Large intestine (tissue), 12 donors: ENCODE results near the gene STAT5A. TPM values are rescaled to one million over a fixed set of nuclear protein-coding genes. Genes with fewer than 3 reads are reported as not detected.
"Not testable (repeated sequence)": the region's sequence is repeated elsewhere in the genome, so short reads cannot be mapped to it uniquely, and the experiment has no call there.

Experiments used
- DNase-seq, 2 donors: peaks; one replicate each; pipeline versions ENCODE4 v3.0.0 to v3.0.0-alpha.2; 2013
- H3K27ac ChIP-seq: one replicate; pipeline ENCODE4 v1.5.1; 2013; ENCODE audit warnings: low read length
- H3K27me3 ChIP-seq: 2 replicates; pipeline ENCODE4 v1.6.1; 2013; ENCODE audit warnings: low read length; ENCODE audit not compliant: control insufficient read depth, insufficient read depth
- H3K36me3 ChIP-seq: 2 replicates; pipeline ENCODE4 v1.6.1; 2013; ENCODE audit warnings: low read length; ENCODE audit not compliant: control insufficient read depth, insufficient read depth
- H3K4me1 ChIP-seq: one replicate; pipeline ENCODE4 v1.6.1; 2013; ENCODE audit warnings: low read length; ENCODE audit not compliant: control insufficient read depth, insufficient read depth
- H3K4me3 ChIP-seq: one replicate; pipeline ENCODE4 v1.5.1; 2013; ENCODE audit warnings: low read length
- H3K9me3 ChIP-seq: one replicate; pipeline ENCODE4 v1.6.1; 2013; ENCODE audit warnings: mild to moderate bottlenecking, low read depth, low read length, moderate library complexity; ENCODE audit not compliant: control insufficient read depth
- WGBS: methylation state at CpG from one replicate; pipeline ENCODE4 v1.1.5; 2013; ENCODE audit warnings: low lambda C conversion rate; ENCODE audit not compliant: insufficient coverage; 5-methylcytosine and 5-hydroxymethylcytosine counted together
- long read RNA-seq, 11 donors: transcript quantifications; one replicate each; lab custom pipeline, GENCODE V29; 2026
- polyA plus RNA-seq: library from polyadenylated mRNA; unstranded; fragments of 120-200 nt; gene quantifications from one replicate; pipeline ENCODE4 v1.2.1, GENCODE V29; 2013

STAT5A gene
- polyA plus RNA-seq: 14.2 TPM
- long read RNA-seq, donor 1, partial matches to known transcripts: 0 of 1 reads
- long read RNA-seq, donor 1, other reads (novel, unspliced or antisense): 0 of 1 reads
- long read RNA-seq, donor 2, partial matches to known transcripts: 59 of 68 reads
- long read RNA-seq, donor 2, other reads (novel, unspliced or antisense): 8 of 68 reads
- long read RNA-seq, donor 3: 0 reads
- long read RNA-seq, donor 4: 0 reads
- long read RNA-seq, donor 5: 0 reads
- long read RNA-seq, donor 6, partial matches to known transcripts: 0 of 2 reads
- long read RNA-seq, donor 6, other reads (novel, unspliced or antisense): 0 of 2 reads
- long read RNA-seq, donor 7: 0 reads
- long read RNA-seq, donor 8, partial matches to known transcripts: 40 of 42 reads
- long read RNA-seq, donor 8, other reads (novel, unspliced or antisense): 0 of 42 reads
- long read RNA-seq, donor 9, partial matches to known transcripts: 0 of 2 reads
- long read RNA-seq, donor 9, other reads (novel, unspliced or antisense): 0 of 2 reads
- long read RNA-seq, donor 10, partial matches to known transcripts: 0 of 6 reads
- long read RNA-seq, donor 10, other reads (novel, unspliced or antisense): 0 of 6 reads
- long read RNA-seq, donor 11, partial matches to known transcripts: 0 of 1 reads
- long read RNA-seq, donor 11, other reads (novel, unspliced or antisense): 0 of 1 reads

- DNase-seq: peak; percentile 85 to 91
- H3K9me3 ChIP-seq: peaks cover 2% of the 10 kb centered on the region
- H3K4me3 ChIP-seq: peak within 1 kb of the TSS; percentile 44
- peaks cover 17% of the 10 kb centered on the region for H3K4me1 ChIP-seq
- WGBS: no CpG with 5 or more reads among the region's 88 CpGs
- no peak within 1 kb of the TSS for H3K27ac ChIP-seq
- no peaks in the 10 kb centered on the region for H3K27me3 ChIP-seq
- H3K36me3 ChIP-seq: peaks cover 3% of the 10 kb centered on the region
These were observed at the start of gene STAT5A for GRCh38 chr17:42287977-42288802. Gene STAT5A (plus strand): TSS chr17:42288498. CDS start chr17:42289412, 914 bp downstream.

- not testable (repeated sequence) for H3K27me3 ChIP-seq, H3K9me3 ChIP-seq, H3K36me3 ChIP-seq, H3K27ac ChIP-seq, H3K4me3 ChIP-seq, DNase-seq, H3K4me1 ChIP-seq
- WGBS: 80% methylated on average over 2 of the region's 7 CpGs
These were observed 48.7 kb upstream of the STAT5A start for GRCh38 chr17:42239576-42239975.

GRCh38 chr17:42240201-42240600, 48.1 kb upstream of the STAT5A start:
- H3K4me1 ChIP-seq: no peaks in the 10 kb centered on the region
- no peak for DNase-seq
- no peak overlapping the region for H3K4me3 ChIP-seq
- WGBS: 96% methylated on average over 4 of the region's 5 CpGs
- no peaks in the 10 kb centered on the region for H3K27me3 ChIP-seq
- no peaks in the 10 kb centered on the region for H3K9me3 ChIP-seq
- H3K36me3 ChIP-seq: no peaks in the 10 kb centered on the region
- H3K27ac ChIP-seq: no peak overlapping the region

- H3K27ac ChIP-seq, H3K9me3 ChIP-seq, H3K36me3 ChIP-seq, H3K27me3 ChIP-seq, H3K4me3 ChIP-seq, DNase-seq, H3K4me1 ChIP-seq: not testable (repeated sequence)
- WGBS: no CpG with 5 or more reads among the region's 4 CpGs
These were observed 47.4 kb upstream of the STAT5A start for GRCh38 chr17:42240863-42241262.

- no peaks in the 10 kb centered on the region for H3K27me3 ChIP-seq
- no peak for DNase-seq
- H3K27ac ChIP-seq: no peak overlapping the region
- no CpG with 5 or more reads among the region's 1 CpG for WGBS
- no peaks in the 10 kb centered on the region for H3K4me1 ChIP-seq
- H3K36me3 ChIP-seq: no peaks in the 10 kb centered on the region
- no peak overlapping the region for H3K4me3 ChIP-seq
- no peaks in the 10 kb centered on the region for H3K9me3 ChIP-seq
These were observed 46.4 kb upstream of the STAT5A start for GRCh38 chr17:42241871-42242270.

GRCh38 chr17:42243493-42243982, 44.8 kb upstream of the STAT5A start:
- H3K36me3 ChIP-seq: no peaks in the 10 kb centered on the region
- H3K27ac ChIP-seq: no peak overlapping the region

GRCh38 chr17:42244116-42244515, 44.2 kb upstream of the STAT5A start:
- H3K27ac ChIP-seq, H3K27me3 ChIP-seq, H3K4me3 ChIP-seq, H3K36me3 ChIP-seq, DNase-seq, H3K4me1 ChIP-seq, H3K9me3 ChIP-seq: not testable (repeated sequence)
- WGBS: no CpG with 5 or more reads among the region's 3 CpGs

More at GRCh38 chr17:42243493-42243982, 44.8 kb upstream of the STAT5A start:
- 80% methylated on average over 2 of the region's 5 CpGs for WGBS
- H3K27me3 ChIP-seq: no peaks in the 10 kb centered on the region
- H3K9me3 ChIP-seq: no peaks in the 10 kb centered on the region
- no peak for DNase-seq
- H3K4me1 ChIP-seq: no peaks in the 10 kb centered on the region
- H3K4me3 ChIP-seq: no peak overlapping the region

- H3K4me1 ChIP-seq: not testable (repeated sequence)
These were observed 43.1 kb upstream of the STAT5A start for GRCh38 chr17:42245183-42245582.

GRCh38 chr17:42246515-42246914, 41.8 kb upstream of the STAT5A start:
- Histone ChIP-seq H3K9me3 (no peaks in the 10 kb centered on the region), H3K27ac (no peak overlapping the region), H3K4me1 (no peaks in the 10 kb centered on the region), H3K27me3 (no peaks in the 10 kb centered on the region), H3K36me3 (no peaks in the 10 kb centered on the region), H3K4me3 (no peak overlapping the region)
- WGBS: 80% methylated on average over 2 of the region's 7 CpGs
- no peak for DNase-seq

More at GRCh38 chr17:42245183-42245582, 43.1 kb upstream of the STAT5A start:
- H3K36me3 ChIP-seq, H3K27ac ChIP-seq, H3K4me3 ChIP-seq, H3K9me3 ChIP-seq, H3K27me3 ChIP-seq: not testable (repeated sequence)
- peak; percentile 16 for DNase-seq
- WGBS: no CpG with 5 or more reads among the region's 11 CpGs

- Histone ChIP-seq H3K27me3 (no peaks in the 10 kb centered on the region), H3K4me3 (no peak overlapping the region), H3K9me3 (no peaks in the 10 kb centered on the region), H3K36me3 (no peaks in the 10 kb centered on the region), H3K4me1 (no peaks in the 10 kb centered on the region), H3K27ac (no peak overlapping the region)
- WGBS: 90% methylated on average over 3 of the region's 5 CpGs
- DNase-seq: no peak
These were observed 40.6 kb upstream of the STAT5A start for GRCh38 chr17:42247734-42248133.
